PC-3 (cell line): ENCODE data around the gene ATN1.

ENCODE experiments used
- CTCF ChIP-seq: fragments of 300-600 bp; sonication (generic); conservative IDR thresholded peaks from 2 replicates; pipeline ENCODE4 v1.5.1; 2017; ENCODE audit warnings: antibody characterized with exemption, low read depth, mild to moderate bottlenecking, low read length
- EZH2 ChIP-seq: fragments of 300-600 bp; sonication (generic); IDR thresholded peaks from one replicate; pipeline ENCODE4 v1.6.1; 2017; ENCODE audit warnings: antibody characterized with exemption, mild to moderate bottlenecking, low read length; ENCODE audit not compliant: unreplicated experiment

- TF ChIP-seq CTCF (peak; percentile 77), EZH2 (no peak)
These were observed 16.8 kb downstream of the ATN1 start for GRCh38 chr12:6944381-6945186.
